Testis (tissue), 2 donors: Measurements from ENCODE around the gene POPDC3.

Experiments
- POLR2A ChIP-seq: fragments of 450-650 bp; IDR thresholded peaks from one replicate; pipeline ENCODE4 v1.6.1; 2017; ENCODE audit warnings: antibody characterized with exemption, mild to moderate bottlenecking, moderate library complexity
- TF ChIP-seq, protein P1 (sequence below), 3 experiments: fragments of 450-650 bp in 2 of 3; fragments of 200-600 bp in 1 of 3; sonication (generic) in 1 of 3; IDR thresholded peaks; one replicate each; pipeline ENCODE4 v1.5.1; 2016 to 2019; ENCODE audit warnings: antibody characterized with exemption in 3 of 3, mild to moderate bottlenecking in 2 of 3, moderate library complexity in 1 of 3

DNA sequence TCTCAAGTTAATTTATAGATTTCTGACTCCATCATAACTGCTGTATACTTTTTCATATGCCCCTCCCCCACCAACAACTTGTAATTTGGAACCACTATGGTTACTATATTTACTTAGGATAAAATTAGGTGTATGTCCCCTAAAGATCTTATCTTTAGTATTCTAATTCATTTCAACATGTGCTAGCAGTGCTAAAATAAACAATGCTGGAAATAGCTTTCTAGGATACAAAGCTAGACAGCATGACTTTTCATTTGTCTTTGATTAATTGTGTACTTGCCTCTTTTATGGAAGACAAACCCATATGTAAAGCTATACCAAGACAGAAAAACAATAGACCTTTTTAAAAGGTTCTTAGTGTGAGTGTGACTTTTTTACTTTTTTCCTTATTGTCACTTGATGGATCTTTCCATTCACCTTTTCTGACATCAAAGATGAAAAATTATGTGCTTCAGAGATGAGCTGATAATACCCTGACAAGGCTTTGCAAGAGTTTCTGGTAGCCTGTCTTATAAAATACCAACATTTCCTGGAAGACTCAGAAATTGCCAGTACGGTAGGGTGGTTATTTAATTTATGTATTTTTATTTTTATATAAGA lies 31.2 kb upstream of the POPDC3 start:
- TF ChIP-seq, protein P1, sequence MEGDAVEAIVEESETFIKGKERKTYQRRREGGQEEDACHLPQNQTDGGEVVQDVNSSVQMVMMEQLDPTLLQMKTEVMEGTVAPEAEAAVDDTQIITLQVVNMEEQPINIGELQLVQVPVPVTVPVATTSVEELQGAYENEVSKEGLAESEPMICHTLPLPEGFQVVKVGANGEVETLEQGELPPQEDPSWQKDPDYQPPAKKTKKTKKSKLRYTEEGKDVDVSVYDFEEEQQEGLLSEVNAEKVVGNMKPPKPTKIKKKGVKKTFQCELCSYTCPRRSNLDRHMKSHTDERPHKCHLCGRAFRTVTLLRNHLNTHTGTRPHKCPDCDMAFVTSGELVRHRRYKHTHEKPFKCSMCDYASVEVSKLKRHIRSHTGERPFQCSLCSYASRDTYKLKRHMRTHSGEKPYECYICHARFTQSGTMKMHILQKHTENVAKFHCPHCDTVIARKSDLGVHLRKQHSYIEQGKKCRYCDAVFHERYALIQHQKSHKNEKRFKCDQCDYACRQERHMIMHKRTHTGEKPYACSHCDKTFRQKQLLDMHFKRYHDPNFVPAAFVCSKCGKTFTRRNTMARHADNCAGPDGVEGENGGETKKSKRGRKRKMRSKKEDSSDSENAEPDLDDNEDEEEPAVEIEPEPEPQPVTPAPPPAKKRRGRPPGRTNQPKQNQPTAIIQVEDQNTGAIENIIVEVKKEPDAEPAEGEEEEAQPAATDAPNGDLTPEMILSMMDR (IDR thresholded peaks at IDR 0.05), result no peak
- no peak for TF ChIP-seq POLR2A
